GM23338 (cell line): Measurements from ENCODE around the gene SYT13. TPM values are rescaled to one million over a fixed set of nuclear protein-coding genes. Genes with fewer than 3 reads are reported as not detected.

ENCODE experiments used
- ATAC-seq: fragments of 200-7000 bp; cut with Tn5 transposase; 3 replicates; pipeline ENCODE4 v1.9.1; 2020
- DNase-seq: peaks from one replicate; pipeline ENCODE4 v3.0.0-alpha.2; 2015; ENCODE audit warnings: low spot score
- H2AFZ ChIP-seq: fragments of 200-600 bp; sonication (generic); 2 replicates; pipeline ENCODE4 v1.8.0; 2016; ENCODE audit warnings: antibody characterized with exemption, mild to moderate bottlenecking, moderate library complexity
- H3F3A ChIP-seq: fragments of 200-600 bp; sonication (generic); replicated peaks from 2 replicates; pipeline ENCODE4 v1.8.0; 2017; ENCODE audit warnings: antibody characterized with exemption, mixed run types, low read depth
- H3K27ac ChIP-seq: fragments of 200-600 bp; sonication (generic); 2 replicates; pipeline ENCODE4 v1.6.1; 2016; ENCODE audit warnings: low read depth
- H3K27me3 ChIP-seq: fragments of 200-600 bp; sonication (generic); 2 replicates; pipeline ENCODE4 v1.8.0; 2016; ENCODE audit warnings: mild to moderate bottlenecking, mixed run types, moderate library complexity; ENCODE audit not compliant: insufficient read depth
- H3K36me3 ChIP-seq: fragments of 200-600 bp; sonication (generic); 2 replicates; pipeline ENCODE4 v1.8.0; 2016; ENCODE audit warnings: mild to moderate bottlenecking; ENCODE audit not compliant: insufficient read depth
- H3K4me1 ChIP-seq: fragments of 200-600 bp; sonication (generic); 2 replicates; pipeline ENCODE4 v1.8.0; 2016; ENCODE audit warnings: mild to moderate bottlenecking, moderate library complexity; ENCODE audit not compliant: insufficient read depth
- H3K4me2 ChIP-seq: fragments of 200-600 bp; sonication (generic); 2 replicates; pipeline ENCODE4 v1.7.1; 2017; ENCODE audit warnings: mixed run types
- H3K4me3 ChIP-seq: fragments of 200-600 bp; sonication (generic); 2 replicates; pipeline ENCODE4 v1.6.1; 2016; ENCODE audit warnings: mixed run types
- H3K79me2 ChIP-seq: fragments of 200-600 bp; sonication (generic); replicated peaks from 2 replicates; pipeline ENCODE4 v1.8.0; 2017; ENCODE audit warnings: mild to moderate bottlenecking; ENCODE audit not compliant: insufficient read depth
- H3K9me2 ChIP-seq: fragments of 200-600 bp; sonication (generic); 2 replicates; pipeline ENCODE4 v1.8.0; 2017; ENCODE audit not compliant: insufficient read depth
- H4K20me1 ChIP-seq: fragments of 200-600 bp; sonication (generic); replicated peaks from 2 replicates; pipeline ENCODE4 v1.8.0; 2017; ENCODE audit warnings: mild to moderate bottlenecking; ENCODE audit not compliant: insufficient read depth
- H3K27ac Mint-ChIP-seq: 2 replicates; pipeline ENCODE4 v1.8.0; 2020; ENCODE audit warnings: inconsistent platforms, mild to moderate bottlenecking, moderate library complexity, mixed read lengths
- H3K27me3 Mint-ChIP-seq: 3 replicates; pipeline ENCODE4 v1.8.0; 2022; ENCODE audit warnings: low read depth, mild to moderate bottlenecking, moderate library complexity, mixed read lengths, inconsistent platforms; ENCODE audit not compliant: insufficient read depth, poor library complexity
- H3K36me3 Mint-ChIP-seq: 3 replicates; pipeline ENCODE4 v1.8.0; 2021; ENCODE audit warnings: low read depth, mild to moderate bottlenecking, inconsistent platforms, moderate library complexity, mixed read lengths
- H3K4me1 Mint-ChIP-seq: 3 replicates; pipeline ENCODE4 v1.8.0; 2020; ENCODE audit warnings: mild to moderate bottlenecking, inconsistent platforms, mixed read lengths
- H3K4me3 Mint-ChIP-seq: 3 replicates; pipeline ENCODE4 v1.8.0; 2021; ENCODE audit warnings: moderate library complexity, mild to moderate bottlenecking, inconsistent platforms, mixed read lengths
- H3K9me3 Mint-ChIP-seq: 3 replicates; pipeline ENCODE4 v1.8.0; 2020; ENCODE audit warnings: moderate library complexity, mild to moderate bottlenecking, inconsistent platforms, mixed read lengths
- CREB1 ChIP-seq: fragments of 250-450 bp; sonication (Bioruptor Pico); IDR thresholded peaks from 2 replicates; pipeline ENCODE4 v1.5.0; 2020; ENCODE audit warnings: low read depth, mild to moderate bottlenecking, moderate library complexity
- CTCF ChIP-seq, 2 experiments: fragments of 200-600 bp in 1 of 2; sonication (generic) in 1 of 2; conservative IDR thresholded peaks; 2 replicates each; pipeline versions ENCODE4 v1.5.1 to v1.6.1; 2016 to 2017; ENCODE audit warnings: antibody characterized with exemption in 2 of 2, low read depth in 2 of 2, mild to moderate bottlenecking in 2 of 2, moderate library complexity in 1 of 2
- ETS1 ChIP-seq: IDR thresholded peaks from 2 replicates; pipeline ENCODE4 v1.6.1; 2016; ENCODE audit warnings: antibody characterized with exemption
- EZH2 ChIP-seq: fragments of 200-600 bp; sonication (generic); IDR thresholded peaks from one replicate; pipeline ENCODE4 v1.8.0; 2017; ENCODE audit warnings: antibody characterized with exemption, mild to moderate bottlenecking, low read depth; ENCODE audit not compliant: unreplicated experiment
- EZH2phosphoT487 ChIP-seq: fragments of 200-600 bp; sonication (generic); IDR thresholded peaks from one replicate; pipeline ENCODE4 v1.8.1; 2018; ENCODE audit warnings: antibody characterized with exemption; ENCODE audit not compliant: unreplicated experiment
- JUNB ChIP-seq: IDR thresholded peaks from one replicate; pipeline ENCODE4 v1.6.1; 2016; ENCODE audit warnings: antibody characterized with exemption; ENCODE audit not compliant: unreplicated experiment
- NANOG ChIP-seq: IDR thresholded peaks from 2 replicates; pipeline ENCODE4 v1.6.1; 2016; ENCODE audit warnings: antibody characterized with exemption, borderline replicate concordance
- POLR2AphosphoS5 ChIP-seq: IDR thresholded peaks from 2 replicates; pipeline ENCODE4 v1.6.1; 2016; ENCODE audit warnings: antibody characterized with exemption, low read depth
- REST ChIP-seq: IDR thresholded peaks from one replicate; pipeline ENCODE4 v1.6.1; 2018; ENCODE audit warnings: antibody characterized with exemption; ENCODE audit not compliant: unreplicated experiment
- STAT1 ChIP-seq: IDR thresholded peaks from one replicate; pipeline ENCODE4 v1.6.1; 2016; ENCODE audit warnings: antibody characterized with exemption; ENCODE audit not compliant: unreplicated experiment
- ZNF114 ChIP-seq: fragments of 250-450 bp; sonication (Bioruptor Pico); IDR thresholded peaks from 2 replicates; pipeline ENCODE4 v1.5.0; 2020; ENCODE audit warnings: mild to moderate bottlenecking, moderate library complexity
- ZNF331 ChIP-seq: fragments of 250-450 bp; sonication (Bioruptor Pico); IDR thresholded peaks from 2 replicates; pipeline ENCODE4 v1.5.0; 2020; ENCODE audit warnings: low read depth, mild to moderate bottlenecking, moderate library complexity
- ZNF462 ChIP-seq: fragments of 250-450 bp; sonication (Bioruptor Pico); IDR thresholded peaks from 2 replicates; pipeline ENCODE4 v1.5.0; 2020; ENCODE audit warnings: mild to moderate bottlenecking, moderate library complexity
- polyA plus RNA-seq: library from polyadenylated mRNA; unstranded; fragments of >200 nt; fragmentation: Nextera tagmentation; extraction: Ambion mirVana; gene quantifications from 2 replicates; pipeline ENCODE4 v1.2.1, GENCODE V29; 2016
- total RNA-seq: library from RNA; depleted of rRNA; stranded (reverse); fragments of >200 nt; shearing (Covaris generic); gene quantifications from 2 replicates; pipeline ENCODE4 v1.2.3, GENCODE V29; 2014

SYT13 gene
- total and polyA plus RNA-seq, 2 experiments from 2014 or later, result 3.4 to 16.3 TPM

- Mint-ChIP-seq H3K4me3 (no peak overlapping the region), H3K9me3 (no peaks in the 10 kb centered on the region), H3K36me3 (no peaks in the 10 kb centered on the region), H3K27ac (no peak overlapping the region), H3K4me1 (peaks cover 7% of the 10 kb centered on the region; the same call in 2 of the 3 replicates), H3K27me3 (peaks cover 3% of the 10 kb centered on the region)
- H3K4me3 ChIP-seq, result no peak overlapping the region
- H3K4me1 ChIP-seq, result no peaks in the 10 kb centered on the region; the same call in 1 of the 2 replicates
- H3K4me2 ChIP-seq, result no peak overlapping the region
- H3K79me2 ChIP-seq, result no peaks in the 10 kb centered on the region
- no peak overlapping the region for H3K27ac ChIP-seq
- H4K20me1 ChIP-seq, result no peaks in the 10 kb centered on the region
- no peaks in the 10 kb centered on the region for H3K36me3 ChIP-seq
- ATAC-seq (peak; percentile 41), DNase-seq (no peak)
- TF ChIP-seq ZNF331 (no peak), EZH2phosphoT487 (no peak), JUNB (no peak), POLR2AphosphoS5 (no peak), NANOG (no peak), ZNF462 (CRISPR knock-in tag) (no peak), CREB1 (CRISPR knock-in tag) (no peak), EZH2 (no peak), STAT1 (no peak), REST (no peak), ETS1 (no peak), ZNF114 (CRISPR knock-in tag) (no peak), CTCF (conservative IDR thresholded peaks at IDR 0.05; ENCODE audit: low read depth in 2 of 2) (no peak)
- no peaks in the 10 kb centered on the region for H3K9me2 ChIP-seq
- H2AFZ ChIP-seq, result no peak overlapping the region
- no peaks in the 10 kb centered on the region for H3K27me3 ChIP-seq
- no peaks in the 10 kb centered on the region for H3F3A ChIP-seq
Measured at GRCh38 chr11:45233804-45234170, 52.4 kb downstream of the SYT13 start.
